Activated naive CD8-positive, alpha-beta T cell treated with anti-CD3 and anti-CD28 coated beads, Interleukin-2, amount 10 ng/mL, durations not matched to agents 7 days and 5 days (primary cell): ENCODE measurements around the gene DGLUCY. TPM values are rescaled to one million over a fixed set of nuclear protein-coding genes. Genes with fewer than 3 reads are reported as not detected.
"Not testable (repeated sequence)": the region's sequence is repeated elsewhere in the genome, so short reads cannot be mapped to it uniquely, and the experiment has no call there.

Experiments used
- ATAC-seq: fragments of 150-1000 bp; cut with Tn5 transposase; one replicate; pipeline ENCODE4 v1.10.0; 2021; ENCODE audit warnings: low read depth, moderate library complexity
- POLR2A ChIA-PET: fragments of 350-600 bp; sonication (Branson Sonifier 250); formaldehyde crosslinking; loops from one replicate; lab custom pipeline; 2021; ENCODE audit warnings: antibody characterized with exemption; lab: Charles Lee
- DNase-seq: peaks from one replicate; pipeline ENCODE4 v3.0.0; 2021
- H3K27ac Mint-ChIP-seq: one replicate; pipeline ENCODE4 v1.8.0; 2022; ENCODE audit warnings: mild to moderate bottlenecking, mixed read lengths
- H3K27me3 Mint-ChIP-seq: one replicate; pipeline ENCODE4 v1.8.0; 2022; ENCODE audit warnings: mild to moderate bottlenecking, moderate library complexity, mixed read lengths
- H3K36me3 Mint-ChIP-seq: one replicate; pipeline ENCODE4 v1.8.0; 2021; ENCODE audit warnings: mild to moderate bottlenecking, mixed read lengths
- H3K4me1 Mint-ChIP-seq: one replicate; pipeline ENCODE4 v1.8.0; 2021; ENCODE audit warnings: mixed read lengths
- H3K4me3 Mint-ChIP-seq: one replicate; pipeline ENCODE4 v1.8.0; 2022; ENCODE audit warnings: mild to moderate bottlenecking, moderate library complexity, mixed read lengths
- H3K9me3 Mint-ChIP-seq: one replicate; pipeline ENCODE4 v1.8.0; 2021; ENCODE audit warnings: mixed read lengths
- total RNA-seq, 2 experiments: library from RNA; stranded (reverse); gene quantifications; one replicate each; pipeline ENCODE4 v1.2.3, GENCODE V29; 2021

Gene DGLUCY
- total RNA-seq, 2 experiments from 2014 or later = 135 to 136 TPM

DNA sequence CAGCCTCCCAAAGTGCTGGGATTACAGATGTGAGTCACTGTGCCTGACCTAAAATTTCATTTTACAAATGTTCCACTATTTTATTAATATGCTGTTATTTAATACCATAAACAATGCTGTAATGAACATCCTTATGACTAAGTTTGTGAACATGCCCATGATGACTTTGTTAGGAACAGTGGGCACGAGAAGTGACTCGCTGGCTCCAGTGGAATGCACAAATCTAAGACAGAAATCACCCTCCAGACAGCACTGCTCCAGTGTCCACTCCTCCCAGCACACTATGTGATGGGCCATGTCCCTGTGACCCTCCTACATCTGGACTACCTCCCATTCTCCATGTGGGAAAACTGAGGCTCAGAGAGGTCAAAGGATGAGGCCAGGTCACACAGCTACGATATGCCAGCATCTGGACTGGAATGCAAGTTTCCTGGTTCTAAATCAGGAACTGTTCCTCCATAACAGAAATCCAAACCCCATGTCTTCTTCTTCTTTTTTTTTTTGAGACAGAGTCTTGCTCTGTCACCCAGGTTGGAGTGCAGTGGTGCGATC lies 72.7 kb downstream of the DGLUCY start:
- H3K27ac Mint-ChIP-seq = no peak overlapping the region
- peaks cover 4% of the 10 kb centered on the region for H3K4me1 Mint-ChIP-seq
- no peaks in the 10 kb centered on the region for H3K9me3 Mint-ChIP-seq
- DNase-seq (no peak), ATAC-seq (no peak)
- POLR2A ChIA-PET = no interaction called here
- H3K4me3 Mint-ChIP-seq = no peak overlapping the region
- peaks cover 53% of the 10 kb centered on the region for H3K36me3 Mint-ChIP-seq
- no peaks in the 10 kb centered on the region for H3K27me3 Mint-ChIP-seq

- Mint-ChIP-seq H3K9me3 (no peaks in the 10 kb centered on the region), H3K27ac (no peak overlapping the region), H3K27me3 (no peaks in the 10 kb centered on the region), H3K4me1 (peaks cover 6% of the 10 kb centered on the region), H3K36me3 (peaks cover 56% of the 10 kb centered on the region), H3K4me3 (no peak overlapping the region)
- no peak for ATAC-seq
- DNase-seq = no peak
- POLR2A ChIA-PET = no interaction called here
Observed at GRCh38 chr14:91187271-91187670, 73.4 kb downstream of the DGLUCY start.

DNA sequence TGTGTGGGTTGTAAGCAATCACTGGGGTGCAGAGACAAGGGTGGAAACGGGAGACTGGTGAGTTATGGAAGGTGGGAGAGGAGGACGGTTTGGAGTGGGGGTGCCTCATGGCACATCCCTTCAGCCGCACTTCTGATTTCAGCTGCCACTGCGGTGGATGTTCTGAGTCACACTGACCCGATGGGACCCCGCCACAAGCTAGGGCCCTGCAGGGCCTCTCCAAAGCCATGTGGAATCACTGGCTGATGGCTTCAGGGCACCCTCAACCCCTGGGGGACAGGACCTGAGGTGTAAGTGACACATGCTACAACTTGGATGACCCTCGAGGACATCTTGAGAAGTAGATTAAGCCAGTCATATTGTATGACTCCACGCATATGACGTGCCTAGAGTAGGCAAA lies 77.0 kb downstream of the DGLUCY start:
- peaks cover 59% of the 10 kb centered on the region for H3K36me3 Mint-ChIP-seq
- H3K27me3 Mint-ChIP-seq = no peaks in the 10 kb centered on the region
- no peak overlapping the region for H3K4me3 Mint-ChIP-seq
- no peak for ATAC-seq
- H3K27ac Mint-ChIP-seq = no peak overlapping the region
- H3K9me3 Mint-ChIP-seq = no peaks in the 10 kb centered on the region
- H3K4me1 Mint-ChIP-seq = peaks cover 21% of the 10 kb centered on the region
- no peak for DNase-seq
- POLR2A ChIA-PET = no interaction called here

GRCh38 chr14:91193069-91193468 lies 79.2 kb downstream of the DGLUCY start:
- ATAC-seq (no peak), DNase-seq (no peak)
- POLR2A ChIA-PET = interaction anchor here (1.3 to 2.7 kb wide), 6 partner anchors 8 to 50 kb away, joined by 3 to 87 read pairs (median 8); partner anchors contain the start of gene GPR68
- Mint-ChIP-seq H3K4me1 (peaks cover 36% of the 10 kb centered on the region), H3K36me3 (peaks cover 68% of the 10 kb centered on the region), H3K4me3 (no peak overlapping the region), H3K27ac (no peak overlapping the region), H3K27me3 (no peaks in the 10 kb centered on the region), H3K9me3 (no peaks in the 10 kb centered on the region)

DNA sequence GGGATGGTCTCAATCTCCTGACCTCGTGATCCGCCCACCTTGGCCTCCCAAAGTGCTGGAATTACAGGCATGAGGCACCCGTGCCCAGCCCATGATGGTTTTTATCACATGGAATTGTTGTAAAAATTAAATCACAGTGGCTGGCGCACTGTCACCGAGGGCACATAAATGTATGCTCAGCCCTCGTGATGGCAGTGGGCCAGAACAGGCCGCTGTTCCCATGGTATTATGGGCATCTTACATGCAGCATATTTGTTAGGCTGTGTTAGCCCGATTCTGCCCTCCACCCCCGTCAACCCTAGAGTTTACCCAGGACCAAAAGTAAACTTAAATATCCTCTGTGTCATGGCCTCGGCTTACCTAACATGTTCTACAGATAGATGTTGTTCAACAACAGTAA lies 82.0 kb downstream of the DGLUCY start:
- H3K27me3 Mint-ChIP-seq = no peaks in the 10 kb centered on the region
- DNase-seq (no peak), ATAC-seq (no peak)
- H3K36me3 Mint-ChIP-seq = peaks cover 75% of the 10 kb centered on the region
- no peak overlapping the region for H3K27ac Mint-ChIP-seq
- peaks cover 8% of the 10 kb centered on the region for H3K9me3 Mint-ChIP-seq
- H3K4me1 Mint-ChIP-seq = peaks cover 53% of the 10 kb centered on the region
- H3K4me3 Mint-ChIP-seq = no peak overlapping the region
- POLR2A ChIA-PET = interaction anchor here (0.7 kb wide), 1 partner anchor 408 kb away, joined by 4 read pairs; no protein-coding TSS in a partner anchor

- Mint-ChIP-seq H3K4me1 (peaks cover 55% of the 10 kb centered on the region), H3K9me3 (peaks cover 10% of the 10 kb centered on the region), H3K27ac (peak overlapping the region; percentile 27), H3K36me3 (peaks cover 72% of the 10 kb centered on the region), H3K27me3 (no peaks in the 10 kb centered on the region), H3K4me3 (peak overlapping the region; percentile 0)
- no peak for ATAC-seq
- DNase-seq = no peak
- POLR2A ChIA-PET = interaction anchor here (0.6 kb wide), 1 partner anchor 1076 kb away, joined by 3 read pairs; no protein-coding TSS in a partner anchor
Observed at GRCh38 chr14:91197631-91198030, 83.8 kb downstream of the DGLUCY start.

GRCh38 chr14:91200802-91201201 lies 86.9 kb downstream of the DGLUCY start:
- H3K27me3 Mint-ChIP-seq, H3K9me3 Mint-ChIP-seq, ATAC-seq, DNase-seq: not testable (repeated sequence)
- POLR2A ChIA-PET = interaction anchor here (2.1 kb wide), 1 partner anchor 40 kb away, joined by 7 read pairs; no protein-coding TSS in a partner anchor
- Mint-ChIP-seq H3K27ac (peak overlapping the region; percentile 80), H3K4me1 (peaks cover 51% of the 10 kb centered on the region), H3K4me3 (peak overlapping the region; percentile 46), H3K36me3 (peaks cover 84% of the 10 kb centered on the region)

GRCh38 chr14:91202234-91202974 lies 88.5 kb downstream of the DGLUCY start:
- H3K36me3 Mint-ChIP-seq = peaks cover 83% of the 10 kb centered on the region
- peaks cover 47% of the 10 kb centered on the region for H3K4me1 Mint-ChIP-seq
- peak overlapping the region; percentile 56 for H3K4me3 Mint-ChIP-seq
- H3K27ac Mint-ChIP-seq = peak overlapping the region; percentile 78
- peaks cover 10% of the 10 kb centered on the region for H3K9me3 Mint-ChIP-seq
- POLR2A ChIA-PET = interaction anchor here (1.2 to 2.1 kb wide), 8 partner anchors 8 to 56 kb away, joined by 3 to 17 read pairs (median 6); partner anchors contain the start of gene GPR68
- peak; percentile 75 for DNase-seq
- ATAC-seq = peak; percentile 20
- H3K27me3 Mint-ChIP-seq = no peaks in the 10 kb centered on the region

DNA sequence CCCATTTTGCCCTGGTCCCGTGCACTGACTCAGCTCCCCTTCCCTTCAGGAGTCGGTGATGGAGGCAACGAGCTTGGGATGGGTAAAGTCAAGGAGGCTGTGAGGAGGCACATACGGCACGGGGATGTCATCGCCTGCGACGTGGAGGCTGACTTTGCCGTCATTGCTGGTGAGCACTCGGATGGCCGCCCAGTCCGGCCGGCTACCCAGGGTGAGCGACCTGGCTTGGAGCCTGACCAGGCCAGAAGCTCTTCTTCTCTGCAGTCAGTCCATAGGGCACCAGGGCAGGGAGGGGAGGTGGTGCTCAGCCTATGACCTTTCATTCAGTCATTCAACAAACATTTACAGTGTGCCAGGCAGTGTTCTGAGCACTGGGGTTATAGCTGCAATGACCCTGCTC lies 90.8 kb downstream of the DGLUCY start:
- Mint-ChIP-seq H3K36me3 (peaks cover 82% of the 10 kb centered on the region), H3K27ac (peak overlapping the region; percentile 44), H3K9me3 (peaks cover 6% of the 10 kb centered on the region), H3K4me1 (peaks cover 30% of the 10 kb centered on the region), H3K27me3 (no peaks in the 10 kb centered on the region), H3K4me3 (no peak overlapping the region)
- ATAC-seq (no peak), DNase-seq (no peak)
- POLR2A ChIA-PET = interaction anchor here (1.0 to 1.4 kb wide), 2 partner anchors 11 to 37 kb away, joined by 4 read pairs; no protein-coding TSS in a partner anchor

DNA sequence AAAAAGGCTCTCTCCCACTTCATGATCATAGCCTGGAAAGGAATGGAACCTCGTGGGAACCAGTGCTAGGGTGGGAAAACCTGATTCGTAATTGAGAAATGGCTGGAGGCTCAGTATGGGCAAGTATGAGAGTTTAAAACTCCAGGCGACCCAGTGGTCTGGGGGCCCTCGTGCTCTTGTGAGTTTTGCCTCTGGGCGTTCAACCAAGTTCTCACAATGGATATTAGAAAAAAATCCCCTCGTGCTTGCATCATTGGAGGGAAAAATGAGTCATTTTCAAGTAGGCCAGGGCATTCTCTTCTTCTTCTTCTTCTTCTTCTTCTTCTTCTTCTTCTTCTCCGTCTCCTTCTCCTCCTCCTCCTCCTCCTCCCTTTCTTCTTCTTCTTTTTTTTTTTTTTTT lies 91.6 kb downstream of the DGLUCY start:
- Mint-ChIP-seq H3K4me3 (no peak overlapping the region), H3K27ac (no peak overlapping the region), H3K27me3 (no peaks in the 10 kb centered on the region), H3K4me1 (peaks cover 30% of the 10 kb centered on the region), H3K36me3 (peaks cover 82% of the 10 kb centered on the region), H3K9me3 (peaks cover 5% of the 10 kb centered on the region)
- POLR2A ChIA-PET = interaction anchor here (0.6 to 1.4 kb wide), 3 partner anchors 11 to 63 kb away, joined by 3 to 4 read pairs (median 4); no protein-coding TSS in a partner anchor
- DNase-seq (no peak), ATAC-seq (no peak)

DNA sequence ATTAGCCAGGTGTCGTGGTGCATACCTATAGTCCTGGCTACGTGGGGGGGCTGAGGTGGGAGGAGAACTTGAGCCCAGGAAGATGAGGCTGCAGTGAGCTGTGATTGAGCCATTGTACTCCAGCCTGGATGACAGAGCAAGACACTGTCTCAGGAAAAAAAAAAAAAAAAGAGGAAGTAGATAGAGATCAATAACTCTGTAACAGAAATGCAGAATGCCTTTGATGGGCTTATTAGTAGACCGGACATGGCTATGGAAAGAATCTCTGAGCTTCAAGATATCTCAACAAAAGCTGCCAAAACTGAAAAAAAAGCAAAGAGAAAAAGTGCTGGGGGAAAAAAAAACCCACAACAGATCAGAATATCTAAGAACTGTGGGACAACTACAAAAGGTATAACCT lies 93.1 kb downstream of the DGLUCY start:
- Mint-ChIP-seq H3K9me3 (no peaks in the 10 kb centered on the region), H3K27me3 (no peaks in the 10 kb centered on the region), H3K4me1 (peaks cover 24% of the 10 kb centered on the region), H3K27ac (no peak overlapping the region), H3K4me3 (no peak overlapping the region), H3K36me3 (peaks cover 82% of the 10 kb centered on the region)
- ATAC-seq (no peak), DNase-seq (no peak)
- POLR2A ChIA-PET = no interaction called here

DNA sequence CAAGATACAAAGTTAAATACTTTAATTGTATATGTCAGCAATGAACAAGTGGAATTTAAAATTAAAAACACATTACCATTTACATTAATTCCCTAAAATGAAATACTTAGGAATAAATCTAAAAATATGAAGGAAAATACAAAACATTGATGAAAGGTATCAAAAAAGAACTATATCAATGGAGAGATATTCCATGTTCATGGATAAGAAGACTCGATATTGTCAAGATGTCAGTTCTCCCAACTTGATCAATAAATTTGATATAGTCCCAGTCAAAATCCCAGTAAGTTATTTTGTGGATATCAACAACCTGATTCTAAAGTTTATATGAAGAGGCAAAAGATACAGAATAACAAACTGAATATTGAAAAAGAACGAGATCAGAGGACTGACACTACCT lies 97.1 kb downstream of the DGLUCY start:
- no peaks in the 10 kb centered on the region for H3K9me3 Mint-ChIP-seq
- no peak for DNase-seq
- ATAC-seq = no peak
- POLR2A ChIA-PET = no interaction called here
- H3K4me1 Mint-ChIP-seq = peaks cover 10% of the 10 kb centered on the region
- no peaks in the 10 kb centered on the region for H3K27me3 Mint-ChIP-seq
- peaks cover 61% of the 10 kb centered on the region for H3K36me3 Mint-ChIP-seq
- H3K27ac Mint-ChIP-seq = no peak overlapping the region
- no peak overlapping the region for H3K4me3 Mint-ChIP-seq

DNA sequence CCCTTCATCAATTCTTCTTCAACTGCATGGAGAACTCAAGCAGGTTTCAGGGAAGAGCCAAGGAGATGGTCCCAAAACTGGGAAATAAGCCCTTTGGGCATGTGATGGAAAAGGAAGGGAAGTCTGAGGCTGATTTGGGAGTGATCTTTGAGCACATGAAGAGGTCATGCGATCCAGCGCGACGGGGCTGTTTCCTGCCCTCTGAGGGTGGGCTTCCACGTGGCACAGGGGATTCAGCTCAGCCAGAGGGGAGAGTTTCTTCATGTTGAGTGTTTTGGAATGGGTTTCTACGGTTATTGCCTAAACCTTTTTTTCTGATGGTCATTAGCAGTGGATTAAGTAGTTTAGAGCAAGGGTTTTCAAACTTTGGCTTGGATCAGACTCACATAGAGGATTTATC lies 100.4 kb downstream of the DGLUCY start:
- no peaks in the 10 kb centered on the region for H3K27me3 Mint-ChIP-seq
- no peak for DNase-seq
- peaks cover 5% of the 10 kb centered on the region for H3K4me1 Mint-ChIP-seq
- H3K36me3 Mint-ChIP-seq = peaks cover 48% of the 10 kb centered on the region
- H3K27ac Mint-ChIP-seq = no peak overlapping the region
- no peak for ATAC-seq
- no peaks in the 10 kb centered on the region for H3K9me3 Mint-ChIP-seq
- no peak overlapping the region for H3K4me3 Mint-ChIP-seq
- POLR2A ChIA-PET = interaction anchor here (2.0 kb wide), 1 partner anchor 20 kb away, joined by 7 read pairs; no protein-coding TSS in a partner anchor
